NT2/D1 (cell line): ENCODE measurements around the gene LRRC45.

ENCODE experiments used
- YY1 ChIP-seq: IDR thresholded peaks from 2 replicates; pipeline ENCODE4 v1.6.1; 2011; ENCODE audit not compliant: insufficient read length, insufficient read depth
- ZNF274 ChIP-seq: IDR thresholded peaks from 2 replicates; pipeline ENCODE4 v1.6.1; 2011; ENCODE audit warnings: mild to moderate bottlenecking, low read depth, low read length

- no peak for TF ChIP-seq YY1
- TF ChIP-seq ZNF274, result no peak
These were observed 24.9 kb upstream of the LRRC45 start for GRCh38 chr17:81998212-81998611.
